Heart left ventricle (tissue), 16 donors: ENCODE data around the gene NELL1. TPM values are rescaled to one million over a fixed set of nuclear protein-coding genes. Genes with fewer than 3 reads are reported as not detected.

Experiments used
- ATAC-seq, 4 donors: fragments of 200-7000 bp; cut with Tn5 transposase; one replicate each; pipeline ENCODE4 v1.9.1; 2020 to 2022; ENCODE audit warnings: moderate library complexity in 4 of 4, mild to moderate bottlenecking in 3 of 4, moderate number of reproducible peaks in 1 of 4
- DNase-seq, 5 donors: peaks; one replicate each; pipeline ENCODE4 v3.0.0-alpha.2; 2020
- H3K27ac ChIP-seq, 12 donors: fragments of 200-600 bp; sonication (generic) in 4 of 12; one replicate each; pipeline versions ENCODE4 v1.5.0 to v1.8.0; 2016 to 2022; ENCODE audit warnings: mild to moderate bottlenecking in 2 of 12
- H3K27me3 ChIP-seq, 9 donors: fragments of 200-600 bp; sonication (generic) in 2 of 9; one replicate each; pipeline versions ENCODE4 v1.5.1 to v1.8.0; 2016 to 2022; ENCODE audit warnings: mild to moderate bottlenecking in 3 of 9
- H3K36me3 ChIP-seq, 9 donors: fragments of 200-600 bp; sonication (generic) in 2 of 9; one replicate each; pipeline versions ENCODE4 v1.5.0 to v1.8.0; 2018 to 2022; ENCODE audit warnings: mild to moderate bottlenecking in 2 of 9
- H3K4me1 ChIP-seq, 12 donors: fragments of 200-600 bp; sonication (generic) in 4 of 12; one replicate each; pipeline versions ENCODE4 v1.5.0 to v1.8.0; 2016 to 2022; ENCODE audit warnings: mild to moderate bottlenecking in 3 of 12
- H3K4me3 ChIP-seq, 12 donors: fragments of 200-600 bp; sonication (generic) in 4 of 12; one replicate each; pipeline versions ENCODE4 v1.5.0 to v1.8.0; 2017 to 2022; ENCODE audit warnings: mild to moderate bottlenecking in 9 of 12, moderate library complexity in 4 of 12
- H3K9me3 ChIP-seq, 12 donors: fragments of 200-600 bp; sonication (generic) in 4 of 12; one replicate each; pipeline versions ENCODE4 v1.5.0 to v1.8.0; 2016 to 2022; ENCODE audit warnings: mild to moderate bottlenecking in 1 of 12
- POLR2A ChIP-seq, 2 donors: fragments of 450-650 bp; IDR thresholded peaks; one replicate each; pipeline ENCODE4 v1.6.1; 2017; ENCODE audit warnings: antibody characterized with exemption in 2 of 2, mild to moderate bottlenecking in 2 of 2, moderate library complexity in 2 of 2
- WGBS, 4 donors: extraction: QIAGEN DNeasy Blood & Tissue Kit in 2 of 4; methylation state at CpG; one replicate each; pipeline versions ENCODE4 v1.1.5 to v1.1.7; 2013 to 2018; 5-methylcytosine and 5-hydroxymethylcytosine counted together
- intact Hi-C, 10 donors: fragments of 100-400 bp; cut with DNase I; formaldehyde crosslinking; loops; one replicate each; pipeline versions ENCODE4 v1.11.1 to v1.14.2; 2022
- polyA plus RNA-seq, 2 donors: library from polyadenylated mRNA; stranded (reverse); fragments of 200-250 nt; gene quantifications; one replicate each; pipeline ENCODE4 v1.2.3, GENCODE V29; 2013
- total RNA-seq, 9 donors: library from RNA; depleted of rRNA in 2 of 9; stranded (reverse); fragments of >200 nt in 2 of 9; fragmentation: NEBNext Ultra II Directional in 3 of 9; extraction: Animal tissue kit (Norgen Biotek cat#: 25700) in 3 of 9; gene quantifications; one replicate each; pipeline versions ENCODE4 v1.1.0 to v1.2.4, GENCODE V29; 2016 to 2023
- TF ChIP-seq, protein P1 (sequence below), 12 donors: fragments of 200-600 bp; sonication (generic) in 4 of 12; IDR thresholded peaks; one replicate each; pipeline versions ENCODE4 v1.5.0 to v1.8.0; 2018 to 2022; ENCODE audit warnings: antibody characterized with exemption in 12 of 12, mild to moderate bottlenecking in 5 of 12
- donor health status: ischemic (EF 13 %, LVEDD 7.1; RV severe dilation, severe dysfunction).
- donor health status: healthy with polysubstance abuse.
- donor health status: DM: no; HTN: yes; CAD: no.
- donor health status: DM: no; HTN: no; CAD: no.
- donor health status: ischemic (EF 25% LVEDD 6.9; RV normal size, moderate dysfunction).
- donor health status: ischemic (EF 25% LVEDD 5.7; RV mildly dilated, moderate dysfunction).
- donor health status: healthy.
- donor health status: DM: yes; HTN: yes; CAD: no.
- donor health status: ischemic (EF 35%, LVEDD 5.7; RV mildly dilated, moderate dysfunction).
- donor health status: nonischemic (EF 11% LVEDD 7.7; RV severe dilation, severe dysfunction).
- donor health status: DM: yes; HTN: yes; CAD: no.
- donor health status: PGD.
- donor health status: ischemic (EF 29% LVEDD 5.4; RV normal size, mild dysfunction).
- donor health status: nonischemic (EF 23%, LVEDD 6.1; RV moderate dilation, normal function).

NELL1 gene
- total and polyA plus RNA-seq, 11 donors = 1.6 TPM; not detected in 10

DNA sequence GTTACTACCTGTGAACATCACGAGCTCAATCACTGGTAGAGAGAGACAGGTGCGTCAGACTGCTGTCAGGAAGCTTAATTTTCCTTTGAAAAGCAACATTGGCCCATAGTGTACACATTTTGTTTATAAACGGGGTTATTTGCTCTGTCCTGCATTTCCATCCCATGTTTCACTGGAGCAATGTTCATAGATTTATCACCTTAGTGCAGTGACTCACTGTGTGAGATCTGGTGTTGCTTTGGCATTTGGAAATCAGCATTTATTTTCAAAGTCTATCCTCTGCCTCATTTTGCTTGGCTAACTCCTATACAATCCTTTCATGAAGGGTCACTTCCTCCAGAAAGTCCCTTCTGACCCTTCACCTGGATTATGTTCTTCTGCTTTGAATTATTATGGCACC lies 529.1 kb downstream of the NELL1 start:
- 65 to 75% (median 69%) methylated on average over 3 of the region's 3 CpGs for WGBS, 4 donors
- intact Hi-C loops = no loop called here

DNA sequence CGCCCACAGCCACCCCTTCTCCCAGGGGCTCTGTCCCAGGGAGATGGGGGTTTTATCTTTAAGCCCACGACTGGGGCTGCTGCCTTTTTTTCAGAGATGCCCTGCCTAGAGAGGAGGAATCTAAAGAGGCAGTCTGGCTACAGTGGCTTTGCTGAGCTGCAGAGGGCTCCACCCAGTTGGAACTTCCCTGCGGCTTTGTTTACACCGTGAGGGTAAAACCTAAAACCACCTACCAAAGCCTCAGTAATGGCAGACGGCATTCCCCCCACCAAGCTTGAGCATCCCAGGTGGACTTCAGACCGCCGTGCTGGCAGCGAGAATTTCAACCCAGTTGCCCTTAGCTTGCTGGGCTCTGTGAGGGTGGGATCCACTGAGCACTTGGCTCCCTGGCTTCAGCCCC lies 535.8 kb downstream of the NELL1 start:
- H3K4me3 ChIP-seq = no peak overlapping the region
- H3K36me3 ChIP-seq = no peaks in the 10 kb centered on the region
- H3K4me1 ChIP-seq = no peaks in the 10 kb centered on the region
- DNase-seq (no peak), ATAC-seq (no peak)
- 70 to 85% (median 79%) methylated on average over 8 of the region's 8 CpGs for WGBS, 4 donors
- no peak for TF ChIP-seq POLR2A (IDR thresholded peaks at IDR 0.05)
- TF ChIP-seq, protein P1, sequence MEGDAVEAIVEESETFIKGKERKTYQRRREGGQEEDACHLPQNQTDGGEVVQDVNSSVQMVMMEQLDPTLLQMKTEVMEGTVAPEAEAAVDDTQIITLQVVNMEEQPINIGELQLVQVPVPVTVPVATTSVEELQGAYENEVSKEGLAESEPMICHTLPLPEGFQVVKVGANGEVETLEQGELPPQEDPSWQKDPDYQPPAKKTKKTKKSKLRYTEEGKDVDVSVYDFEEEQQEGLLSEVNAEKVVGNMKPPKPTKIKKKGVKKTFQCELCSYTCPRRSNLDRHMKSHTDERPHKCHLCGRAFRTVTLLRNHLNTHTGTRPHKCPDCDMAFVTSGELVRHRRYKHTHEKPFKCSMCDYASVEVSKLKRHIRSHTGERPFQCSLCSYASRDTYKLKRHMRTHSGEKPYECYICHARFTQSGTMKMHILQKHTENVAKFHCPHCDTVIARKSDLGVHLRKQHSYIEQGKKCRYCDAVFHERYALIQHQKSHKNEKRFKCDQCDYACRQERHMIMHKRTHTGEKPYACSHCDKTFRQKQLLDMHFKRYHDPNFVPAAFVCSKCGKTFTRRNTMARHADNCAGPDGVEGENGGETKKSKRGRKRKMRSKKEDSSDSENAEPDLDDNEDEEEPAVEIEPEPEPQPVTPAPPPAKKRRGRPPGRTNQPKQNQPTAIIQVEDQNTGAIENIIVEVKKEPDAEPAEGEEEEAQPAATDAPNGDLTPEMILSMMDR (IDR thresholded peaks at IDR 0.05) = no peak
- no peaks in the 10 kb centered on the region for H3K27me3 ChIP-seq
- no peak overlapping the region for H3K27ac ChIP-seq
- H3K9me3 ChIP-seq = peaks cover 0 to 8% (median 0%) of the 10 kb centered on the region in 12 donors
- intact Hi-C loops = no loop called here

More for the DNA sequence above, 529.1 kb downstream of the NELL1 start:
- ATAC-seq (no peak), DNase-seq (no peak)
- Histone ChIP-seq H3K27me3 (no peaks in the 10 kb centered on the region), H3K36me3 (no peaks in the 10 kb centered on the region), H3K9me3 (peaks cover 0 to 8% (median 0%) of the 10 kb centered on the region in 12 donors), H3K27ac (no peak overlapping the region), H3K4me1 (no peaks in the 10 kb centered on the region), H3K4me3 (no peak overlapping the region)
- TF ChIP-seq POLR2A (IDR thresholded peaks at IDR 0.05) = no peak
- TF ChIP-seq, protein P1 (IDR thresholded peaks at IDR 0.05) = no peak

DNA sequence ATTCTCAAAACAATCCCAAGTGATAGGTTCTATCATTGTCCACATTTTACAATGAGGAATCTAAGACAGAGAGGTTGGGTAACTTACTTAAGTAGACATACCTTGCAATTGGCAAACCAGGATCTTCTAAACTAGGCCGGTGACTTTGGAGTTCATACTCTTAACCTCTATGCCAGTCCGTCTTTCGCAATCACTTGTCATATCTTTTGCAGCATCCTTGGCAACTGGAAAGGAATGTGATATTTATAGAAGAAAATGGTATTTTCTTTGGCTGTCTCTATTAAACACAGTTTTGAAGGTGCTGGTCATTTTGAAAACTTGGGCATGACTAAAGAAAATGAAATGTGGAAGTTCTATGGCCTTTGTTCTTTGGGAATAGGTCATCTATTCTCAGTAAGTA lies 556.5 kb downstream of the NELL1 start:
- intact Hi-C loops = no loop called here

DNA sequence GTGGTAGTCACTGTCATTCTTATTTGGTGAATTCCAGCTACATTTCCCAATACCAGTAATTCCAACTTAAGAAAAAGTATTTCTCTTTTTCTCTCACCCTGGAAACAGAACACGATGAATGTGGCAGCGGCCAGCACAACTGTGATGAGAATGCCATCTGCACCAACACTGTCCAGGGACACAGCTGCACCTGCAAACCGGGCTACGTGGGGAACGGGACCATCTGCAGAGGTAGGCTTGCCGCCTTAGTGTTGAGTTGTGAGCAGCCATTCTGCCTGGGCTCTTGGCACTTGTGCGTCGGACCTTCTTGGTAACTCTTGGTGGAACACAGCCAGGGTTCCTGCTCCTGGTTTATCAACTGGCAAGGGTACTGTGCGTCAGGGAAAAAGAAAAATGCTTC lies 559.8 kb downstream of the NELL1 start:
- Histone ChIP-seq H3K27ac (no peak overlapping the region), H3K4me1 (no peaks in the 10 kb centered on the region), H3K4me3 (no peak overlapping the region), H3K9me3 (peaks cover 0 to 3% (median 0%) of the 10 kb centered on the region in 12 donors), H3K36me3 (no peaks in the 10 kb centered on the region), H3K27me3 (no peaks in the 10 kb centered on the region)
- intact Hi-C loops = no loop called here
- 85 to 91% (median 91%) methylated on average over 9 of the region's 9 CpGs for WGBS, 4 donors
- TF ChIP-seq, protein P1 (IDR thresholded peaks at IDR 0.05) = no peak
- TF ChIP-seq POLR2A (IDR thresholded peaks at IDR 0.05) = no peak
- DNase-seq (peak in 1 of 5 donors; percentile 18), ATAC-seq (no peak)

More for the DNA sequence above, 556.5 kb downstream of the NELL1 start:
- H3K9me3 ChIP-seq = peaks cover 0 to 9% (median 0%) of the 10 kb centered on the region in 12 donors
- H3K4me3 ChIP-seq = no peak overlapping the region
- H3K27ac ChIP-seq = no peak overlapping the region
- TF ChIP-seq, protein P1 (IDR thresholded peaks at IDR 0.05) = no peak
- no peak for TF ChIP-seq POLR2A (IDR thresholded peaks at IDR 0.05)
- ATAC-seq (no peak), DNase-seq (no peak)
- H3K4me1 ChIP-seq = no peaks in the 10 kb centered on the region
- no peaks in the 10 kb centered on the region for H3K27me3 ChIP-seq
- H3K36me3 ChIP-seq = no peaks in the 10 kb centered on the region
- WGBS, 4 donors = 45 to 93% (median 90%) methylated on average over 3 of the region's 3 CpGs
